SK-N-SH treated with all-trans-retinoic acid at 6 μM for 48 hours (cell line): ENCODE results near the gene PPOX.

Experiments
- ATAC-seq: fragments of 200-7000 bp; cut with Tn5 transposase; 3 replicates; pipeline ENCODE4 v1.9.1; 2020; ENCODE audit warnings: mild to moderate bottlenecking, moderate library complexity
- ARNTL ChIP-seq: fragments of 450-650 bp; formaldehyde crosslinking; IDR thresholded peaks from 2 replicates; pipeline ENCODE4 v1.5.0; 2020; ENCODE audit warnings: low read depth, mild to moderate bottlenecking, moderate library complexity, borderline replicate concordance
- BACH2 ChIP-seq: fragments of 250-450 bp; sonication (Bioruptor Pico); IDR thresholded peaks from 2 replicates; pipeline ENCODE4 v1.9.0; 2021; ENCODE audit warnings: mild to moderate bottlenecking, borderline replicate concordance
- CSDC2 ChIP-seq: fragments of 250-450 bp; sonication (Bioruptor Pico); IDR thresholded peaks from 2 replicates; pipeline ENCODE4 v1.5.0; 2020; ENCODE audit warnings: mild to moderate bottlenecking, moderate library complexity
- ESRRG ChIP-seq: fragments of 250-450 bp; sonication (Bioruptor Pico); IDR thresholded peaks from 2 replicates; pipeline ENCODE4 v1.6.1; 2021; ENCODE audit warnings: mild to moderate bottlenecking
- GLIS3 ChIP-seq: fragments of 250-450 bp; sonication (Bioruptor Pico); IDR thresholded peaks from 2 replicates; pipeline ENCODE4 v1.5.0; 2020; ENCODE audit warnings: mild to moderate bottlenecking, moderate library complexity
- ISL1 ChIP-seq: fragments of 250-450 bp; sonication (Bioruptor Pico); IDR thresholded peaks from 2 replicates; pipeline ENCODE4 v2.1.2; 2022; ENCODE audit warnings: mild to moderate bottlenecking, moderate library complexity
- OSR1 ChIP-seq: fragments of 250-450 bp; sonication (Bioruptor Pico); IDR thresholded peaks from 2 replicates; pipeline ENCODE4 v1.8.0; 2022; ENCODE audit warnings: moderate library complexity, mild to moderate bottlenecking, inconsistent platforms
- PPARA ChIP-seq: fragments of 250-450 bp; sonication (Bioruptor Pico); IDR thresholded peaks from 2 replicates; pipeline ENCODE4 v1.5.0; 2020; ENCODE audit warnings: mild to moderate bottlenecking, borderline replicate concordance
- RARB ChIP-seq: fragments of 250-450 bp; sonication (Bioruptor Pico); IDR thresholded peaks from 2 replicates; pipeline ENCODE4 v1.8.0; 2021; ENCODE audit warnings: mild to moderate bottlenecking, moderate library complexity
- SNAI2 ChIP-seq: fragments of 250-450 bp; sonication (Bioruptor Pico); IDR thresholded peaks from 2 replicates; pipeline ENCODE4 v1.5.0; 2020; ENCODE audit warnings: mild to moderate bottlenecking, moderate library complexity
- TCF4 ChIP-seq: fragments of 250-450 bp; sonication (Bioruptor Pico); IDR thresholded peaks from 2 replicates; pipeline ENCODE4 v1.8.0; 2021; ENCODE audit warnings: mild to moderate bottlenecking, moderate library complexity, borderline replicate concordance
- ZFP3 ChIP-seq: fragments of 250-450 bp; sonication (Bioruptor Pico); IDR thresholded peaks from 2 replicates; pipeline ENCODE4 v1.5.0; 2020; ENCODE audit warnings: mild to moderate bottlenecking, moderate library complexity
- ZFP30 ChIP-seq: fragments of 450-650 bp; formaldehyde crosslinking; IDR thresholded peaks from 2 replicates; pipeline ENCODE4 v1.5.0; 2022; ENCODE audit warnings: mild to moderate bottlenecking, moderate library complexity
- ZNF565 ChIP-seq: fragments of 450-650 bp; formaldehyde crosslinking; conservative IDR thresholded peaks from 2 replicates; pipeline ENCODE4 v1.5.0; 2020; ENCODE audit warnings: low read depth, mild to moderate bottlenecking, moderate library complexity
- ZNF70 ChIP-seq: fragments of 450-650 bp; formaldehyde crosslinking; IDR thresholded peaks from 2 replicates; pipeline ENCODE4 v1.5.0; 2020; ENCODE audit warnings: mild to moderate bottlenecking, moderate library complexity
- TF ChIP-seq, protein P1 (sequence below): fragments of 250-450 bp; sonication (Bioruptor Pico); IDR thresholded peaks from 2 replicates; pipeline ENCODE4 v1.5.0; 2020; ENCODE audit warnings: mild to moderate bottlenecking, moderate library complexity
- TF ChIP-seq, protein P2 (sequence below): fragments of 250-450 bp; sonication (Bioruptor Pico); IDR thresholded peaks from 2 replicates; pipeline ENCODE4 v1.5.1; 2020; ENCODE audit warnings: low read depth, mild to moderate bottlenecking, moderate library complexity
- TF ChIP-seq, protein P3 (sequence below): fragments of 250-450 bp; sonication (Bioruptor Pico); IDR thresholded peaks from 2 replicates; pipeline ENCODE4 v1.5.1; 2021; ENCODE audit warnings: mild to moderate bottlenecking, moderate library complexity
- TF ChIP-seq, protein P4 (sequence below): fragments of 250-450 bp; sonication (Bioruptor Pico); IDR thresholded peaks from 2 replicates; pipeline ENCODE4 v1.8.0; 2021; ENCODE audit warnings: low read depth, mild to moderate bottlenecking, moderate library complexity, borderline replicate concordance

Gene PPOX

DNA sequence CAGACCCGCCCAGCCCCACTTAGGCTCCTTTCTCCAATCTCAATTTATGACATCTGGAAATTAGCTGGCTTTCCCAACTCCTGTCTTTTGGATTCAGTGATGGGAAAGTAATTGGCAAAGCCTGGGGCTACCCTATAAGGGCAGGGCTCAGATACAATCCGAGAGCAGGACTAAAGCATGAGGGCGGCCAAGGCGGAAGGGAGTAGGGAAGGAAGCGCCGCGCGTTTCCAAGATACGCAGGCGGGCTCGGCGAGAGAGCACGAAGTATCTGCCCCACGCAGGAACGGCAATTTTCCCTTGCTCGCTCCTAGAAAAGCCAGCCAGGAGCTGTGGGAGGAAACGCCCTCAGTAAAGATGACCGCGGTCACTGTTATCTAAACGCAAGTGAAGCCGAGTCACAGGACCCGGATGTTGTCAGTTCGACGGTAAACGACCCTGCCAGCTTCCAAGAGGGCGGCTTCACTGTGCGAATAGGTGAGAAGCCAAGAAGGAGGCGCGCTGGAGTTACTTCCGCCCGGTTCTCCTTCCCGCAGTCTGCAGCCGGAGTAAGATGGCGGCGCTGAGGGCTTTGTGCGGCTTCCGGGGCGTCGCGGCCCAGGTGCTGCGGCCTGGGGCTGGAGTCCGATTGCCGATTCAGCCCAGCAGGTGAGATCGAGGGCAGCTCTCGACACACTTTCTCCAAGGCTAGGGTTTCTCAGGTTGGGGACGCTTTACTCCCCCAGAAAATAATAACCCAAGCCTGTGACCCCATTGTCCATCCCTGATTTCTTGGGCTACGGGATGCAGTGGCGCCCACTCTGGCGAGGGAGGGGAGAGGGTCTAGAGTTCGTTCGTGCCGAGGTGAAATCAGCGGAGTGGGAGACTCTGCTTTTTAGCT is 35.8 kb downstream of the PPOX start, which contains the start of gene NDUFS2:
Gene NDUFS2 (plus strand): TSS at position 532 of the 877 bp plus-strand sequence. CDS start 19 bp downstream, at position 551.
- ATAC-seq = peak; percentile 82
- TF ChIP-seq GLIS3 (CRISPR knock-in tag) (no peak), SNAI2 (CRISPR knock-in tag) (no peak)
- TF ChIP-seq, protein P1, sequence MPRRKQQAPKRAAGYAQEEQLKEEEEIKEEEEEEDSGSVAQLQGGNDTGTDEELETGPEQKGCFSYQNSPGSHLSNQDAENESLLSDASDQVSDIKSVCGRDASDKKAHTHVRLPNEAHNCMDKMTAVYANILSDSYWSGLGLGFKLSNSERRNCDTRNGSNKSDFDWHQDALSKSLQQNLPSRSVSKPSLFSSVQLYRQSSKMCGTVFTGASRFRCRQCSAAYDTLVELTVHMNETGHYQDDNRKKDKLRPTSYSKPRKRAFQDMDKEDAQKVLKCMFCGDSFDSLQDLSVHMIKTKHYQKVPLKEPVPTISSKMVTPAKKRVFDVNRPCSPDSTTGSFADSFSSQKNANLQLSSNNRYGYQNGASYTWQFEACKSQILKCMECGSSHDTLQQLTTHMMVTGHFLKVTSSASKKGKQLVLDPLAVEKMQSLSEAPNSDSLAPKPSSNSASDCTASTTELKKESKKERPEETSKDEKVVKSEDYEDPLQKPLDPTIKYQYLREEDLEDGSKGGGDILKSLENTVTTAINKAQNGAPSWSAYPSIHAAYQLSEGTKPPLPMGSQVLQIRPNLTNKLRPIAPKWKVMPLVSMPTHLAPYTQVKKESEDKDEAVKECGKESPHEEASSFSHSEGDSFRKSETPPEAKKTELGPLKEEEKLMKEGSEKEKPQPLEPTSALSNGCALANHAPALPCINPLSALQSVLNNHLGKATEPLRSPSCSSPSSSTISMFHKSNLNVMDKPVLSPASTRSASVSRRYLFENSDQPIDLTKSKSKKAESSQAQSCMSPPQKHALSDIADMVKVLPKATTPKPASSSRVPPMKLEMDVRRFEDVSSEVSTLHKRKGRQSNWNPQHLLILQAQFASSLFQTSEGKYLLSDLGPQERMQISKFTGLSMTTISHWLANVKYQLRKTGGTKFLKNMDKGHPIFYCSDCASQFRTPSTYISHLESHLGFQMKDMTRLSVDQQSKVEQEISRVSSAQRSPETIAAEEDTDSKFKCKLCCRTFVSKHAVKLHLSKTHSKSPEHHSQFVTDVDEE (CRISPR knock-in tag) = peak; percentile 7; the same call in 1 of the 2 replicates

DNA sequence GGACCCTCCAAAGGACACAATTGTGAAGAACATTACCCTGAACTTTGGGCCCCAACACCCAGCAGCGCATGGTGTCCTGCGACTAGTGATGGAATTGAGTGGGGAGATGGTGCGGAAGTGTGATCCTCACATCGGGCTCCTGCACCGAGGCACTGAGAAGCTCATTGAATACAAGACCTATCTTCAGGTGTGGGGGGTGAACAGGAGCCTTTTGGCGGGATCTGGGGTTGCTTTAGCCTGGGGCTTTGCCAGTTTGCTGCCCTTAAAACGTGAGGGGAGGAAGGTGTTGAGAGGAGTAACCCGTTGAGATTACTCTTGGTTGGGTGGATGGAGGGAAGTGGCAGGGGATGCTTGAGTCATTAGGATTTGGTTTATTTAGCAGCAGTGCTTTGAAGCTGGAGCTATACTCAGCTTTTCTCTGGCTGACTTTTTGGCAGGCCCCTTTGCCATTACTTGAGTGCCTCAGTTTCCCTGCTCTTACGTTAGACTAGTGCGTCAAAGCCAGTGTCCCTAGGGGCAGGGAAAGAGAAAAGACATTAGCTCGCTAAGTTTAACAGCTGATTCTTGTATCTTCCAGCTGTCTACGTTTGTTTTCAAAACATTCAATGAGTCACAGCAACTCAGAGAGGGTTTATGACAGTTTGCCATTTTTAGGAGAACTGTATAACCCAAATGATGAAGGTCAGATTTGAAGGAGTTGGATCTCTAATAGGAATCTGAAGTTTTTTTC is 40.4 kb downstream of the PPOX start:
- no peak for TF ChIP-seq RARB (CRISPR knock-in tag)
- TF ChIP-seq, protein P2, sequence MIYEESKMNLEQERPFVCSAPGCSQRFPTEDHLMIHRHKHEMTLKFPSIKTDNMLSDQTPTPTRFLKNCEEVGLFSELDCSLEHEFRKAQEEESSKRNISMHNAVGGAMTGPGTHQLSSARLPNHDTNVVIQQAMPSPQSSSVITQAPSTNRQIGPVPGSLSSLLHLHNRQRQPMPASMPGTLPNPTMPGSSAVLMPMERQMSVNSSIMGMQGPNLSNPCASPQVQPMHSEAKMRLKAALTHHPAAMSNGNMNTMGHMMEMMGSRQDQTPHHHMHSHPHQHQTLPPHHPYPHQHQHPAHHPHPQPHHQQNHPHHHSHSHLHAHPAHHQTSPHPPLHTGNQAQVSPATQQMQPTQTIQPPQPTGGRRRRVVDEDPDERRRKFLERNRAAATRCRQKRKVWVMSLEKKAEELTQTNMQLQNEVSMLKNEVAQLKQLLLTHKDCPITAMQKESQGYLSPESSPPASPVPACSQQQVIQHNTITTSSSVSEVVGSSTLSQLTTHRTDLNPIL (CRISPR knock-in tag) = no peak
- TF ChIP-seq, protein P3, sequence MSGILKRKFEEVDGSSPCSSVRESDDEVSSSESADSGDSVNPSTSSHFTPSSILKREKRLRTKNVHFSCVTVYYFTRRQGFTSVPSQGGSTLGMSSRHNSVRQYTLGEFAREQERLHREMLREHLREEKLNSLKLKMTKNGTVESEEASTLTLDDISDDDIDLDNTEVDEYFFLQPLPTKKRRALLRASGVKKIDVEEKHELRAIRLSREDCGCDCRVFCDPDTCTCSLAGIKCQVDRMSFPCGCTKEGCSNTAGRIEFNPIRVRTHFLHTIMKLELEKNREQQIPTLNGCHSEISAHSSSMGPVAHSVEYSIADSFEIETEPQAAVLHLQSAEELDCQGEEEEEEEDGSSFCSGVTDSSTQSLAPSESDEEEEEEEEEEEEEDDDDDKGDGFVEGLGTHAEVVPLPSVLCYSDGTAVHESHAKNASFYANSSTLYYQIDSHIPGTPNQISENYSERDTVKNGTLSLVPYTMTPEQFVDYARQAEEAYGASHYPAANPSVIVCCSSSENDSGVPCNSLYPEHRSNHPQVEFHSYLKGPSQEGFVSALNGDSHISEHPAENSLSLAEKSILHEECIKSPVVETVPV (CRISPR knock-in tag) = no peak
- TF ChIP-seq ZFP3 (CRISPR knock-in tag) = no peak
- TF ChIP-seq, protein P4, sequence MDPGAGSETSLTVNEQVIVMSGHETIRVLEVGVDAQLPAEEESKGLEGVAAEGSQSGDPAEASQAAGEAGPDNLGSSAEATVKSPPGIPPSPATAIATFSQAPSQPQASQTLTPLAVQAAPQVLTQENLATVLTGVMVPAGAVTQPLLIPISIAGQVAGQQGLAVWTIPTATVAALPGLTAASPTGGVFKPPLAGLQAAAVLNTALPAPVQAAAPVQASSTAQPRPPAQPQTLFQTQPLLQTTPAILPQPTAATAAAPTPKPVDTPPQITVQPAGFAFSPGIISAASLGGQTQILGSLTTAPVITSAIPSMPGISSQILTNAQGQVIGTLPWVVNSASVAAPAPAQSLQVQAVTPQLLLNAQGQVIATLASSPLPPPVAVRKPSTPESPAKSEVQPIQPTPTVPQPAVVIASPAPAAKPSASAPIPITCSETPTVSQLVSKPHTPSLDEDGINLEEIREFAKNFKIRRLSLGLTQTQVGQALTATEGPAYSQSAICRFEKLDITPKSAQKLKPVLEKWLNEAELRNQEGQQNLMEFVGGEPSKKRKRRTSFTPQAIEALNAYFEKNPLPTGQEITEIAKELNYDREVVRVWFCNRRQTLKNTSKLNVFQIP (CRISPR knock-in tag) = no peak
- no peak for TF ChIP-seq ARNTL (CRISPR knock-in tag)
- TF ChIP-seq, protein P1 (CRISPR knock-in tag) = no peak
- no peak for TF ChIP-seq ISL1 (CRISPR knock-in tag)
- no peak for TF ChIP-seq ZFP30 (CRISPR knock-in tag)
- TF ChIP-seq ZNF565 = no peak
- TF ChIP-seq CSDC2 = no peak
- TF ChIP-seq PPARA (CRISPR knock-in tag) = no peak
- TF ChIP-seq ZNF70 (CRISPR knock-in tag) = no peak
- no peak for TF ChIP-seq SNAI2 (CRISPR knock-in tag)
- TF ChIP-seq BACH2 = no peak
- no peak for ATAC-seq

DNA sequence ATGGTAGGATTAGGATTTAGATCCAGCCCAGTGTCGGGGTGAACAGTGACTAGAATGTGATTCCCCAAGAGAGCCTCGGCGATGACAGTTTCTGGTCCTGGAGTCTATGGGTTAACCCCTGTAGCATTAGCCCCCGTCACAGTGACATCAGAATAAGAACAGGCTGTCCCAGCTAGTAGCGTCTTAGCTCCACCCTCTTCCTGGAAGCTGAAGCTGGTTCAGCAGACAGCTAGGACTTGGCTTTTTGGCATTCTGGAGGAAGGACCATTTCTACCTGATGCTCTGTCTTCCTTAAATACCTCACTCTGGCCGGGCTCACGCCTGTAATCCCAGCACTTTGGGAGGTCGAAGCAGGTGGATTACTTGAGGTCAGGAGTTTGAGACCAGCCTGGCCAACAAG is 40.9 kb downstream of the PPOX start:
- ATAC-seq = no peak
- TF ChIP-seq TCF4 (CRISPR knock-in tag) = no peak
- no peak for TF ChIP-seq ZFP30 (CRISPR knock-in tag)
- no peak for TF ChIP-seq RARB (CRISPR knock-in tag)
- TF ChIP-seq SNAI2 (CRISPR knock-in tag) = no peak
- no peak for TF ChIP-seq ISL1 (CRISPR knock-in tag)
- no peak for TF ChIP-seq ESRRG
- no peak for TF ChIP-seq ZNF565
- TF ChIP-seq ZNF70 (CRISPR knock-in tag) = no peak
- TF ChIP-seq, protein P2 (CRISPR knock-in tag) = no peak
- TF ChIP-seq OSR1 = no peak
- TF ChIP-seq, protein P1 (CRISPR knock-in tag) = no peak
- TF ChIP-seq GLIS3 (CRISPR knock-in tag) = no peak
- no peak for TF ChIP-seq BACH2
